Activated CD8-positive, alpha-beta memory T cell treated with anti-CD3 and anti-CD28 coated beads for 1 hour (primary cell): ENCODE data around the gene KLHL29.

Experiments used
- DNase-seq, 2 donors: peaks; one replicate each; pipeline ENCODE4 v3.0.0-alpha.2; 2020; ENCODE audit warnings: low read depth in 1 of 2; ENCODE audit errors: extremely low read depth in 1 of 2

KLHL29 gene

DNA sequence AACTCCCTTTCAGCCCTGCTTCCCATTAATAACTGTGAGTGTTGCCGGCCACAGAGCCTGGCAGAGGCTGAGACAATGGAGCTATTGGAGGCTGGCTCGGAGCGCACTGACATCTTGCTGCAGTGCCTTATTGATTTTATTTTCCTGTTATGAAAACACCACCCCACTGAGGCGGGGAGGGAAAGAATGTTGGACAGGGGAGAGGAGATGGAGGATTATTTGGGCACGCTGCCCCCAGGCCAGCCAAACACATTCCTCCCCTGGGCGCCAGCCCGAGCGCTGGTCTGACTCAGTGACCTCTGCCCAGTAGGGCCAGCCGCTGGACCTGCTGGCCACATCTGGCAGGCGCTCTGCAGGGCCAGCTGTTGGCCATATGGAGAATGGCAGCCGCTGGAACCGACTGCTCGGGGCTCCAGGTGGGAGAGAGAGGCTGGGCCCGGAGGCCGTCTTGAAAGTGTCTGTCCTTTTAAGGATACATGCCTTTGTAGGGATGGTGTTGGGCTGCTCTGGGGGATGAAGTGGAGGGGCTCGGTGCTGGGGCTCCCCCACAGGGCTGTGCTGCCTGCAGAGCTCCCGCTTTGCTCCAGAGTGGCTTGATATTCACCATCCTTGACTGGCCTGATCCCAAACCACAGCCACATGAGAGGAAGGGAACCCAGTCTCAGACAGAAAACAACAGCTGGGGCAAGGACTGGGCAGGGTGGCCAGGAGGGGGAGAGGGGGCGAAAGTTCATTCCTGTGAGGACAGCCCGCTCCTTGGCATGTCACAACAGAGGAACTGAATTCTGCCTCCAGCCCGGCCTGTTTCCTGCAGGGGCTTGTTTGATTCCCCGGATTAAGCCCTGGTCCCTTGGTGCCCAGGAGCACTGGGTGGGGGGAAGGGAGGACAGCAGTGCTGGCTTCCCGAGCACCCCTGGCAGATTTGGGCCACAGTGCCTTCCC, 179.0 kb downstream of the KLHL29 start:
- DNase-seq, result no peak

DNA sequence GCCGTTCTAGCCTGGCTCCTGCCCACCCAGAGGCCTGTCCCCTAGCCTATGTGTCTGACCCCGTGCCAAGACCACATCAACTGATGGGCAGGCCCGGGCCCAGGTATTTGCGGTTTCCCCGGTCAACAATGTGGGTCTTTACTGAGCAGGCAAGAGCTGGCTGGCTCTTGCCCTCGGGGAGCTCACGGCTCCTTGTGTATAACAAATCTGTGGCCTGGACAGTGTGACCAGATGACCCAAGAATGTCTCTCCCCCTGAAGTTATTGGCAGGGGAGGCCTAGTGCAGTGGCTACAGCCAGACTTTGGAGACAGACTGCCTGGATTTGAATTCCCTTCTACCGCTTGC, 179.6 kb downstream of the KLHL29 start:
- no peak for DNase-seq

DNA sequence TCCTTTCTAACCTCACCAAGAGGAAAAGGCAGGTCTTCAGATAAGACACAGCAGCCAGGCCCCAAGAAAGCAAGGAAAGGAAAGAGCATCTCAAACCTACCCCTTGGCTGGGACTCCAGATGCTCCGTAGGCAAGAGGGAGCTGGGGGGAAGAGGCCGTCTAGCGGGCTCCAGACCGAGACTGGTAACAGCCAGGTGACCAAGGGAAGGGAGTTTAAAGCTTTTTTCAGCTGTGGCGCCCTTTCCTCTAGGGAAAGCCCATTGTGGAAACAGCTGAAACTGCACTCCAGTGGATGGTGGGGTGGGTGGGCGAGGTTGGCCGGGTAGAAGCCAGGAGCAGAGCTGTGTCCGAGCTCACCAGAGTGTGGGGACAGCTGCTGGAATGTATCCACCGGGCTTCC, 180.4 kb downstream of the KLHL29 start:
- DNase-seq, result no peak

DNA sequence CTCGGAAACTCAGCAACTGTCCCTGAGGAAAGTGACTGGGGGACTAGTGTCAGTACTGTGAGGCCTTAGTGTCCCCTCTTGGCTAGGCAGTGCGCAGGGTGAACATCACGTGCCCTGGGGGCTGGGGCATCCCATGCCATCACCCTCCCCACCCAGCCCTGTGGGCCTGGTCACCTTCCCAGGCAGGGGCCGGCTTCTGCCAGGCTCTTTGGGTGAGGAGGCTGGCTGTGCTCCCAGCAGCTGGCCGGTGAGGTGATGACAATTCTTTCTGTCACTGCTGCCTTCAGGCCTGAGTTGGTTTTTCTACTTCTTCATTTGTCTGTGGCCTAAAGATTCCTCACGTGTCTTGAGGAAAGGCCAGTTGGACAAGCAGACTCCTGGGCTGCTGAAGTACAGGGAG, 180.8 kb downstream of the KLHL29 start:
- no peak for DNase-seq

DNA sequence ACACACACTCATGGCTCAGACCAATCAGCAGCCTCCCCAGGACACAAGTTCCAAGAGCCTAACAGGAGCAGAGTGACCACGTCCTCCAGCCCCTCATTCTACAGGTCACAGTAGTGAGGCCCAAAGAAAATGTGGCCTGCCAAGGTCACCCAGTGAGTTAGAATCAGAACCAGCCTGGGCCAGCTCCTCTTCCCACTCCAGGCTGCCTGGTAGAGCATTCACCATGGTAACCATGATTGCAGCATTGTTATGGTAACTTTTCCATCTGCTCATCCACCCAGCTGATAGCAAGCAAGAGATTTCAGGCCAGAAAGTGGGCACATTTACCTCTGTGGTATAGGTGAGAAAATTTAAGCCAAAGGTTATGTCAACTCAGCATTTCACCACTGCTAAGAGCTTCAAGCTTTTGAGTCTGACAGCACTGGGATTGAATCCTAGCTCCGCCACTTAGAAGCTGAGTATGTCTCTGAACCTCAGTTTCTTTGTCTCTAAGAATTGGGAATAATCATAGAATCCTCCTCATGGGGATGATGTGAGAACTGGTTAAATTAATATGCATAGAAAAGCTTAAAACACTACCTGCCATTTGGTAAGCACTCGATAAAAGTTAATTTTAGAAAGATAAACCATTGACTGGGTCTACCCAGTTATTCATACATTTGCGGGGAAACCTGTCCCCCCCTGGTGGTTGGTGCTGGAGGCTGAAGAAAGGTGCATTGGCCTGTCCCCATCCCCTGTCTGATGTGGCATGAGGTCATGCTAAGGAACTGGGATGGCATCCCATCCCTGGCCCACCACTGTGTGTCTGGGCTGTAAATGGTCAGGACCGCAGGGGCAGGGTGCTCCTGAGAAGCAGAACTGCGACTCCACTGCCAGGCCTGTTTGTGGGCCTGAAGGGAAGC, 181.5 kb downstream of the KLHL29 start:
- no peak for DNase-seq

DNA sequence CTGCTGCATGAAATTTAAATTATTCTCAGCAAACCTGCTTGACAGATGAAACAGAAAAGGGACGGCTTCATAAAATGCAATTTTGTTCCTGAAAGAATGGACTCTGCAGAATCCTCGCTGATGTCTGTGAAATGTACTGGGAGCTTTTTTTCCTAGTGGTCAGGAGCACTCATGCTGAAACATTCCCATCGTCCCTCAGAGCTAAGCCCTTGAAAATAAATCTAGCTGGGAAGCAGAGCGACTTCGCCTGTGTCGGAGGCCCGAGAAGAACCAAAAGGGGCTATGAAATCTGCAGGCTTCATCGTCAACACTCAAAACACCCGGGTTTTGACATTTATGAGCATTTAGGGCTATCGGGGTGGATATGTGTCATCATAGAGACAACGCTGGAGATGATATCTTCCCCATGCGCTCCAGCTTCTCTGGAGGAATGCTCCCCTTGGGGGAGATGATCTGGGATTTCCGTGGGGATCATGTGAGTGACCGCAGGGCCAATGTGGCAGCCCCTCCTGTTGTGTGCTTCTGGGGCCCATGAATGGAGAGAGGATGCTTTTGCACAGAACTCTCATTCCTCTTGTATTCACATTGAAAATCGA, 182.3 kb downstream of the KLHL29 start:
- no peak for DNase-seq

DNA sequence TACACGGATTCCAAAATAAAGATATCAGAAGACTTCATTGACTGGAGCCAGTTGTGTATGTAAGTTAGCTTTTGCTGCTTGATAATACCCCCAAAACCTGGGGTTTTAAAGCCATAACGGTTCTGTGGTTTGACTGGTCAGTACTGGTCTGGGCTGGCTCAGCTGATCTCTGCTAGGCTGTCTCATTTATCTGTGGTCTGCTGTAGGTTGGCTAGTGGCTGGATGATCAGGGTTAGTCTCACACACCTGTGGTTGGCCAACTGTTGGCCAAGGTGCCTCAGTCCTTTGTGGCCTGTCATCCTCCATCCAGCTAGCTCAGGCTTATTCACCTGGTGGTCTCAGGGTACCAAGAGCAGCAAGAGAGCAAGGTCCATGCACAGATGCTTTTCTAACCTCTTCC, 183.2 kb downstream of the KLHL29 start:
- DNase-seq, result no peak

DNA sequence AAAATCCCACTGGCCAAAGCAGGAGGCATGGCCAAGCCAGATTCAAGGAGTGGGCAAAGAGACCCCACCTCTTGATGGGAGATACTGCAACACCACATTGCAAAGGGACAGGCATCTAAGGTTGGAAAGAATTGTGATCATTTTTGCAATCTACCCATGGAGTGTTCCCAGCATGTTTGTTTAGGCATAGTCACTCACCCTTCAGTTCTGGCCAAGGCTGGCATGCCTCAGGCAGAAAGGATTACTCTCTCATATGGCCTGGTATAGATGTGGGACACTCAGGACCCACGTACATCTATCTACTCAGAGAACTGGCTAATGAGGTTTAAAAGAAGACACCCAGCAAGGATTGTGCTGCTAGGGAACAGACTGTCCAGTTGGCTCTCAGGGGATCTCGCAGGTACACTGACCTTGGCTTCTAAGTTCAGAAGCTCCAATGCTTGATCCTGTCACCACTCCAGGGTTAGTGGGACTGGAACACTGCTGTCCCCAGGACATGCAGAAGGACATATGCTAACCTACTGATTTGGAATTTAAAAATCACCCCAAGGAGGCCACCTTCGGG, 183.7 kb downstream of the KLHL29 start:
- DNase-seq, result no peak

DNA sequence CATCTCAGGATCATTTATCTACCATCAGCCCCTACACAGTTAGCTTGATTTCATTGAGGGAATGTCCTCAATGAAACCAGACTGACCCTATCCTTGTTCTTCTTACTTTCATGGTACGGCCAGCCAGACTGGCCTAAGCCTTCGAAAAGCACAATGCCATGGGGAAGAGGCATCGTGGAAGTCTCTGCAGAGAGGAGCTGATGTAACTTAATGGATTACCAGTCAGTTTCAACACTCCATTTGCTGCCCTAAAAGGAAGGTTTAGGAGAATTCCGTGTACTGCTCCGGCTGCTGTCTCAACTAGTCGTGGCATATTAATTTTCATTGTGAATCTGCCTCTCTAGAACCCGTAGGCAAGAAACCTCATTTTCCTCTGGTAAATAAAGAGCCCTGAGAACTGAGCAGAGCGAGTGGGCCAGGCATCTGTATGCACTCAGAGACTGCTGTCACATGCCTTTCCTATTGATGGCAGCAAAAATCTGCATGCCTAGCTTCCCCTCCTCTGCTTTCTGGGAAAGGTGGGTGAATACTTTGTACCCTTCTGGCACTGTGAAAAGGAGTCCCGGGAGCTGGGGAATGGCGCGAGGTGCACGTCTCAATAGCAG, 184.9 kb downstream of the KLHL29 start:
- no peak for DNase-seq

DNA sequence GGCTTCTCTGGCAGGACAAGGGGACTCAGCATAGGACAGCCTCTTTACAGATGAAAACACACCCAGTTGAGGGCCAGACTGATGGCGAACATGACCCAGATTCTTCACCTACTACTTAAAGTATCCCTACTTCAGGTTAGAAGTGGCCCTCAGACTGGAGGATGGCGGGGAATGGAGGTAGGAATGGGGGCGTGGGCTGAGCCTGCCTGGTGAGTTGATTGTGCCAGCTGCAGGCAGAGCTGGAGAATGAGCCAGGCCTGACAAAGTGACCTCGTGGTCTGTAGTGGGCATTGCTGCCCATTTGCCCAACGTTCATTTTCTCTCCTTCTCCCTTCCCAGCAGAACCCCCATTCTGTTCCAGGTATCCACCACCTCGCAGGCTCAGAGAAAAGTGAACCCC, 186.1 kb downstream of the KLHL29 start:
- DNase-seq, result no peak

DNA sequence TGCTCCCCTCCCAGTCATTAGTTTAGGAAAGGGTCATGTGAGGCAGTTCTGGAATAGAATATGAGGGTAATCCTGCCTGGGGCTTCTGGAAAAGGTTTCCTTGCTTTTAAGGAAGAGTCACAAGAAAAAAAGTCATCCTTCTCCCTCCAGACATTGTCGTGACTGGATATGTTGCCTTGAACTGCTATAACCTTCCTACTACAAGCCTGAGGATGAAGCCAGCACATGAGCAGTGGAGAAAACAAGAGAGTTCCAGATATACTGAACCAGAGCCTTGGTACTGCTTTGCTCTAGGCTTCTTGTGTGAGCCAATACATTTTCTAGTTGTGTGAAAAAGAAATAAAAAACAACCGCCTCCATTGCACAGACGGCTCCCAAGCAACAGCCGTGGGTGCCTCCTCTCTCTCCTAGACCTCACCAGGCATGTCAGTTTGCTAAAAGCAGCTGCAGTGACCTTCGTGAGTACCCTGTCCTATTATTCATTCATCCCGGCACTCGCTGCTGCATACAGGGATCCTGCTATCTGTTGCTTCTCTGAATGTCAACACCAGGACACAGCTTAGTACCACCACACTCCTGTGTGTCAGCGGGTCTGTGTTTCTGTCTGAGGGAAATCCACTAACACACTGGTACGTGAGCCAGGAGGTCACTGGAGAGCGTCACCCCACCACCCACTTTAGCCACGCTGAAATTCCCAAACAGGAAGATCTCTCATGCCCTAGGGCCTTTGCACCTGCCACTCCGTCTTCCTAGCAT, 186.7 kb downstream of the KLHL29 start:
- DNase-seq, result no peak

DNA sequence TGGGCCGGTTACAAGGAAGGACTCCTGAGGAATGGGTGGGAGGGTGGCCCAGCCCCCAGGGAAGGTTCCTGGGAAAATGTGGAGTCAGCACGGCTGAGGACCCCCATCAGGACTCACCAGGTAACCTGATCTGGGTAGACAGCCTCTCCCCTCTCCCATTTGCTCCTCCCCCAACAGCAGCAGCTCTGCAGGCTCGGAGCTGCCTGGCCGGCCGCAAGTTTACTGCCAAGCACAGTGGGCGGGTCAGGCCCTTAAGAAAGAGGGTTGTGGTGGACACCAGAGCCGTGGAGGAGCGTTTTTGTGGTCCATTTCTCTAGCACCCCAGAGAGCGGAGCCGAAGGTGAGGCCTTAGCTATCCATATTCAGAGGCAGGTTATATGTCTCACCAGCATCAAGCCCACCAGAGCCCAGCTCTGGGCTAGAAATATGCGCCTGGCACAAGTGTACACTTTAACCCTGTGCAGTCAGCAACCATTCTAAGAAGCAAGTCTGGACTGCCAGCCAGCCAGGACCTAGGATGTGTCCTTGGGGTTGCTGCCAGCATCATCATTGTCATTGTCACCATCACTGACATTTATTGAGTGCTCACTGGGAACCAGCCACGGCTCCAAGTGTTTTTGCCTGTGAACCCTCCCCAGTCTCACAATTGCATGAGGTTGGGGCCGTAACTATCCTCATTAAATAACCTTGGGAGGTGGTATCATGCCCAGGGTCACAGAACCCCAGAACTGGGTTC, 190.1 kb downstream of the KLHL29 start:
- DNase-seq, result no peak

DNA sequence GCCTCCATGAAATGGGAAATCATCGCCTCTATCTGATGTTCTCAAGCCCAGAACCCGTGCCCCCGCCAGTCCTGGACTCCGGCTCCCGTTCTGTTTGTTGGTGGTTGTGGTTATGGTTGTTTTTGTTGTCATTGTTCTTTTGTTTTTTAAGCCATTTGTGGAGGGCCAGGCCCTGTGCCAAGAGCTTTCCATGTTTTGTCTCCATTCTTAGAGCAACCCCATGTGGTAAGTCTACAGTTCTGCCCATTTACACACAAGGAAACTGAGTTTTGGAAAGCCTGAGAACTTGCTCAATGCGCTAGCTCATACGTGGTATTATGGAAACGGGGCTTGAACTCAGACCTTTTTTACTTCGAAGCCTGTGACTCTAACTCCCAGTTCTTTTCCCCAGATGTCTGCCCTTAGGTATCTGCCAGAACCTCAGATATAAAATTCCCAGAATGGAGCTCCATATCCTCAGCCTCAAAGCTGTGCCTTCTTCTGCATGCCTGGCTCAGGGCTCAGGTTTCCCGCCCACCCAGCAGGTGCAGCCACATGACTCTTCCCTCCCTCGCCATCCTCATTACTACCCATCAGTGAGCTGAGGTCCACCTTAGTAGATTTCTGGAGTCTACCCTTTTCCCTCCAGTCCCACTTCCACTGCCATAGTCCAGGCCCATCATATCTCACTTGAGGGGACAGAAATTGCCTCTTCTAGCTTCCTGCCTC, 194.1 kb downstream of the KLHL29 start:
- no peak for DNase-seq

DNA sequence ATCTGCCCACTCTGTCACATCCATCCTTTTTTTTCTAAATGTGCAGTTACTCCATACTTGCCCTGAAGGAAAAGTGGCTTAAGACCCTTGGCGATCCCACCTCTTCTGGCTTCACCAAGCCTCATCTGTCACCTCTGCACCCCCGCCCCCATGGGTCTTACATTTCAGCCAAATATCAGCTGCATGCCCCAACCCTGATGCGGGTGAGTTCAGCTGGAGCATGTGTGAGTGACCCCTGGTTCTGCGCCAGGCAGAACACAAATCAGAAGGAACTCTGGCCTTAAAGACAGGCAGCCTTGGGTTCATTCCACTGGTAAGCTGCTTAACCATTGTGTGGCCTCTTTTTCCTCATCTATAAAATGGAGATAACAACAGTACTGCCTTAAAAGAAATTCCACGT, 194.7 kb downstream of the KLHL29 start:
- no peak for DNase-seq

DNA sequence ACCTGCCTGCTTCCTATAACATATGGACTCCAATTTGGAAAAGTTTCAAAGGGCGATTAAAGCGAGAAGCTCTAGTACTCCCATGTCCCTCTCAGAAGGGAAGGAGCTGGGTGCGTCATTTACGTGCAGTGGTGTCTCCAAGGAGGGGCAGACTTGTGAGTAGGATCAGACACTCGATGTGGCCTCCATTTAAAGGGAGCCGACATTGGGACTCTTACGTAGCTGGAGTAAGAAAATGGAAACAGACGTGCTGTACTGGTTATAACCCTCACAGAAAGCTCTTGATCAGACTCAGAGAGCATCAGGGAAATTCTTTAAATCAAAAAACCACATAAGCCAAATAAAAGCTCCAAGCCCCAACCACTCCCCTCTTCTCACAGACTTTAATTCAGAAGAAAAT, 198.5 kb downstream of the KLHL29 start:
- no peak for DNase-seq

DNA sequence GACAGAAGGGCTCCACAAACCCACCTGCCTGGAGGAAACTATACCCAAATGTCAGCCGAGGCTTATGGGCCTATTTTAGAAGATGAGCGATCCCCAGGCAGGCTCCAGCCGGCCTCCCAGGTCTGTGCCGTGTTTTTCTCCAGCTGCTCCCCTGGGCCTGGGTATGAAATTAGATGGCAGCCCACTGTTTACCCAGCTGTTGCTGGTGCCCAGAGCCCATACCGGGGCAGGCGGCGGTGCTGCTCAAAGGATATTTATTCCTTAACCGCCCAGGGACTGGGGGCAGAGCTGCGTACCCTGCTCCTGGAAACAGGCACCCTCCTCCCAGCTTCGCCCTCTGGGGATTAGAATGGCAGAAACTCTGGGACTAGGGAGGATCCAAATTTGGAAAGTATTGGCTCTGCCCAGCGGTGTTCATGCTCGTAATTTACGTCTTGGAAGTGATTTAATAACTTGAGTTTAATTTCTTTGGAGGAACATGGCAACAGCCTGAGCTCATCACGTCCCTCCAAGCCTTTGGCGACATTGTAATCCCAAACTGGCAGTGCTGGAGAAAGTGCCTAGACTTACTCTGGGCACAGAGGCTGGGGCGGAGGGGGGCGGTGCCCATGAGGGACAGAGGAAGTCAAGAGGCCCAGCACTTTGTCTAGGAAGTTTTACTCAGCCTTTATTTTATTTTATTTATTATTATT, 199.2 kb downstream of the KLHL29 start:
- no peak for DNase-seq

DNA sequence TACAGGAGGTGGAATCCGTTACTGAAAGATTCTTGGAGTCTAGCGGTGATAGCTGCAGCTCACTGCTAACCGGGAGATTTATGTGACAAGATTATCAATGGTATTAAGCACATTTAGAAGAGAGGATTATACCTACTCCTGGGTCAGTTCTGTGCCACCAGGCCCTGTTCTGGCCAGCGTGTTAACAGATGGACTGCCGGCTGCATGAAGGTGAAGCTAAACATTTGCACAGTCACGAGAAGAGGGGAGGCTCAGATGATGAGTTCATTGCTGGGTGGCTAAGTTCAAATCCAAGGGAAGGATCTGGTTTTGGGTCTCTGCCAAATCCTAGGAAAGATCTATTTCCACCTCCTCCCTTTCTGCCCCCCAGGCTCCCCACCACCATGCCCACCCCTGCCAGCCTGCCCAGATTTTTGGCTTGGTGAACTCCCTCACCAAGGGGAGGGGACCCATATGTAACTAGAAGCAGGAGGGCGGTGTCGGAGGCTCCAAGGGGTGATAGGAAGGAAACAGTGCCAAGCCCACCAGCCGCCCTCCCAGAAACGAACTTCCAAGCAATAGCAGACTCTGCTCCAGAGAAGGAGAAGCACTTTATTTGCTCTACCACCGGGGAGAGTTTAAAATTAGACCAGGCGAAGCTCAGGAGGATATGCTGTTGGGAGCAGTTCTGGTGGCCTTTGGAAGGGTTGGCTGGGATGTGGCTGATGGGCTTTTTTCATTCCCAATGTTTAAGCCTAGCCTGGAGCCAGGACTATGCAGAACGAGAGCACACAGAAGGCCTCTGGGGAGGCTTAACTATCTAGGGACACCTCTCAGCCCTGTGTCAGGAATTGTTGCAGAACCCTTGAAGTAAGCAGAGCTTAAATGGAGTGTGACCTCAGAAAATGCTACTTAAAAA, 200.5 kb downstream of the KLHL29 start:
- no peak for DNase-seq
